ENCODE measurements around the gene CSTPP1. TPM values are rescaled to one million over a fixed set of nuclear protein-coding genes. Genes with fewer than 3 reads are reported as not detected.

CSTPP1 gene
- total RNA-seq, 1 donor from 2014 or later = 36.9 TPM

DNA sequence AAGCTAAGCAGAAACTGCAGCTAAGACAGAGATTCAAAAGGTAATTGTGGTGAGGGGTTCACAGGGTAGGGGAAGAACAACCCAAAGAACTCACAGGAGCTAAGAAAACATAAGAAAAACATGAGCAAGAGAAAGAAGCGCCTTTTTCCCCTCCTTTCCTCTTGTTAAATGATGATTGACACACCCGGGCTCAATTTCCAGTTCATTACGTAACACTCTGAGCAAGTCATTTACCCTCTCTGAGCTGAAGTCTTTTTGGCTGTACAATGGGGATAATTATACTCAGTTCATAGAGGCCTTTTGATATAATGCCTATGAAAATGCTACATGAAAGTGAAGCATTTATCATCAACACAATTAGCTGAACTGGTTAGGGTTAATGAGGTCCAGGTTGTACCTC lies 35.4 kb upstream of the CSTPP1 start:
- no peak for DNase-seq (ENCODE audit: extremely low spot score, unreplicated experiment)
- TF ChIP-seq, protein P1, sequence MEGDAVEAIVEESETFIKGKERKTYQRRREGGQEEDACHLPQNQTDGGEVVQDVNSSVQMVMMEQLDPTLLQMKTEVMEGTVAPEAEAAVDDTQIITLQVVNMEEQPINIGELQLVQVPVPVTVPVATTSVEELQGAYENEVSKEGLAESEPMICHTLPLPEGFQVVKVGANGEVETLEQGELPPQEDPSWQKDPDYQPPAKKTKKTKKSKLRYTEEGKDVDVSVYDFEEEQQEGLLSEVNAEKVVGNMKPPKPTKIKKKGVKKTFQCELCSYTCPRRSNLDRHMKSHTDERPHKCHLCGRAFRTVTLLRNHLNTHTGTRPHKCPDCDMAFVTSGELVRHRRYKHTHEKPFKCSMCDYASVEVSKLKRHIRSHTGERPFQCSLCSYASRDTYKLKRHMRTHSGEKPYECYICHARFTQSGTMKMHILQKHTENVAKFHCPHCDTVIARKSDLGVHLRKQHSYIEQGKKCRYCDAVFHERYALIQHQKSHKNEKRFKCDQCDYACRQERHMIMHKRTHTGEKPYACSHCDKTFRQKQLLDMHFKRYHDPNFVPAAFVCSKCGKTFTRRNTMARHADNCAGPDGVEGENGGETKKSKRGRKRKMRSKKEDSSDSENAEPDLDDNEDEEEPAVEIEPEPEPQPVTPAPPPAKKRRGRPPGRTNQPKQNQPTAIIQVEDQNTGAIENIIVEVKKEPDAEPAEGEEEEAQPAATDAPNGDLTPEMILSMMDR (IDR thresholded peaks at IDR 0.05) = no peak
- Mint-ChIP-seq H3K27ac (ENCODE audit: unreplicated experiment) (no peak overlapping the region), H3K4me3 (ENCODE audit: unreplicated experiment) (no peak overlapping the region), H3K4me1 (ENCODE audit: unreplicated experiment) (peaks cover 41% of the 10 kb centered on the region), H3K36me3 (ENCODE audit: unreplicated experiment) (peaks cover 9% of the 10 kb centered on the region), H3K27me3 (ENCODE audit: unreplicated experiment) (no peaks in the 10 kb centered on the region), H3K9me3 (ENCODE audit: unreplicated experiment) (no peaks in the 10 kb centered on the region)

DNA sequence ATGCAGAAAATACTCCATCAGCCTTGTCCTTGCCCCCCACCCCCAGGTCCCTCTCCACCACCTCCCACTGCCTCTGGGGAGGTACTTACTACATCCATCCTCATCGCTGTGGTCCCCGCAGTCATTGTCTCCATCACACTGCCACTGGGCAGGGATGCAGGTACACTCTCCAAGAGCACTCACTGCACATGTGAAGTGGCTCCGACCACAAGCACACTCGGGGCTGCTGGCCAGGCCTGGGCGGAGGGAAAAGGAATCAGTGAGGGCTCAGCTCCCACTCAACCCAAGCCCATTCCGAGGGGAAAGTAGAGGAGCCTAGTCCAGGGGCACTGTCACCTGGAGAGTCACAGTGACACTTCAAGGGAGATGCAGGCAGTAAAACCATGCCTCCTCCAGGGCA lies 33.9 kb upstream of the CSTPP1 start:
- no peaks in the 10 kb centered on the region for H3K9me3 Mint-ChIP-seq (ENCODE audit: unreplicated experiment)
- no peak for DNase-seq (ENCODE audit: extremely low spot score, unreplicated experiment)
- H3K4me3 Mint-ChIP-seq (ENCODE audit: unreplicated experiment) = no peak overlapping the region
- peaks cover 7% of the 10 kb centered on the region for H3K36me3 Mint-ChIP-seq (ENCODE audit: unreplicated experiment)
- peak overlapping the region; percentile 54 for H3K27ac Mint-ChIP-seq (ENCODE audit: unreplicated experiment)
- H3K4me1 Mint-ChIP-seq (ENCODE audit: unreplicated experiment) = peaks cover 52% of the 10 kb centered on the region
- H3K27me3 Mint-ChIP-seq (ENCODE audit: unreplicated experiment) = no peaks in the 10 kb centered on the region
- TF ChIP-seq, protein P1 (IDR thresholded peaks at IDR 0.05) = no peak

DNA sequence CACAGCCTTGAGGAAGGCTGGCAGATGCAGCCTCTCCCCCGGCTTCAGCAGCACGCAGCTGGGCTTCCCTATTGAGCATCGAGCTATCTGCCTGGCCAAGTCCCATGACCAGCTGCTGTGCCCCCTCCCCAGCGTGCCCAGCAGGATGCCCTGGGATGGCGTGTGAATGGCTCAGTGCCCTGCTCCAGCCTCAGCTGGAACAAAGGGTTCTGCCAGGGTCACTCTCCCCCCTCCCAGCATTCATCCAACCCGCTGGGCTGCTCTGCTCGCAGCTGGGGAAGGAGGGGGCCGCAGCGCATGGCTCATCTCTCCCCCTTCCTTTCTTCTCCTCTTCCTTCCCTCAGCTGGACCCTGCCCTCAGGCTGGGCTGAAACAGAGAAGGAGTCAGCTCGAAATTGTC lies 32.7 kb upstream of the CSTPP1 start:
- peak; percentile 93 for DNase-seq (ENCODE audit: extremely low spot score, unreplicated experiment)
- Mint-ChIP-seq H3K36me3 (ENCODE audit: unreplicated experiment) (peaks cover 2% of the 10 kb centered on the region), H3K27ac (ENCODE audit: unreplicated experiment) (peak overlapping the region; percentile 86), H3K27me3 (ENCODE audit: unreplicated experiment) (no peaks in the 10 kb centered on the region), H3K4me3 (ENCODE audit: unreplicated experiment) (no peak overlapping the region), H3K9me3 (ENCODE audit: unreplicated experiment) (no peaks in the 10 kb centered on the region), H3K4me1 (ENCODE audit: unreplicated experiment) (peaks cover 52% of the 10 kb centered on the region)
- TF ChIP-seq, protein P1 (IDR thresholded peaks at IDR 0.05) = no peak

DNA sequence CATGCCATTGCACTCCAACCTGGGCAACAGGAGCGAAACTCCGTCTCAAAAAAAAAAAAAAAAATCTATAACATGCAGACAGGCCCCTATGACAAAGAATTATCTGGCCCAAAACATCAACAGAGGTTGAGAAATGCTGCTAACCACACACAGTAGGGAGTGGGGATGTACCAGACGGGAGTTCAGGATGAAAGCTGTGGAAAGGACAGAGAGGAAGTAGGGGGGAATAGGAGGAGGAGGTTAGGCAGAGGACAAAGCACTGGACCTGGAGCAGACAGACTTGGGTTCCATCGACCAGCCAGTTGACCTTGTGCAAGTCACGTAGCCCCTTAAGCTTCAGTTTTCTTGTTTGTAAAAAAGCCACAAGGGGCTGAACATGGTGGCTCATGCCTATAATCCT lies 30.8 kb upstream of the CSTPP1 start:
- TF ChIP-seq, protein P1 (IDR thresholded peaks at IDR 0.05) = no peak
- no peak for DNase-seq (ENCODE audit: extremely low spot score, unreplicated experiment)
- Mint-ChIP-seq H3K4me3 (ENCODE audit: unreplicated experiment) (no peak overlapping the region), H3K27me3 (ENCODE audit: unreplicated experiment) (no peaks in the 10 kb centered on the region), H3K27ac (ENCODE audit: unreplicated experiment) (peak overlapping the region; percentile 74), H3K9me3 (ENCODE audit: unreplicated experiment) (no peaks in the 10 kb centered on the region), H3K4me1 (ENCODE audit: unreplicated experiment) (peaks cover 55% of the 10 kb centered on the region), H3K36me3 (ENCODE audit: unreplicated experiment) (peaks cover 2% of the 10 kb centered on the region)

DNA sequence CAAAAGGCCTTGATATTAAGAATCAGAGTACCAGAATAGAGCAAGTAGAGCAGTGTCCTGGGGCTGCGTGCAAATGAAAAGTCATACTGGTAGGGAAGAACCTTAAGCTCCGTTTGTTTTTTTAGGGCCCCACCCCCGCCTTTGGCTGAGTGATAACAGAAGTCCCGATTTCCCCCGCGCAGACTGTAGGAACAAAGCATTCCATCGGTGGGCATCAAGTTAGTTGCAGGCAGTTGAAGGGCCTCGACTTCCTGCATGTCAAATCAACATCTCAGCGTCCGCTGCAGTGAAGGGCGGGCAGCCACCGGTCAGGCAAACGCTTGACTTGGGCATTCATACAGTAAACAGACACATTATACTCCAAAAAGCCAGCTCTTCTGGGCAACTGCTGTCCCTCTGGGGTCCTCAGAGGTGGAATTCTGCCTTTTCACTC lies 29.9 kb upstream of the CSTPP1 start:
- Mint-ChIP-seq H3K9me3 (ENCODE audit: unreplicated experiment) (no peaks in the 10 kb centered on the region), H3K27ac (ENCODE audit: unreplicated experiment) (peak overlapping the region; percentile 86), H3K4me3 (ENCODE audit: unreplicated experiment) (peak overlapping the region; percentile 49), H3K4me1 (ENCODE audit: unreplicated experiment) (peaks cover 50% of the 10 kb centered on the region), H3K36me3 (ENCODE audit: unreplicated experiment) (no peaks in the 10 kb centered on the region), H3K27me3 (ENCODE audit: unreplicated experiment) (no peaks in the 10 kb centered on the region)
- DNase-seq (ENCODE audit: extremely low spot score, unreplicated experiment) = no peak
- TF ChIP-seq, protein P1 (IDR thresholded peaks at IDR 0.05) = no peak
